ENCODE results near the gene TMCC1.

TMCC1 gene

DNA sequence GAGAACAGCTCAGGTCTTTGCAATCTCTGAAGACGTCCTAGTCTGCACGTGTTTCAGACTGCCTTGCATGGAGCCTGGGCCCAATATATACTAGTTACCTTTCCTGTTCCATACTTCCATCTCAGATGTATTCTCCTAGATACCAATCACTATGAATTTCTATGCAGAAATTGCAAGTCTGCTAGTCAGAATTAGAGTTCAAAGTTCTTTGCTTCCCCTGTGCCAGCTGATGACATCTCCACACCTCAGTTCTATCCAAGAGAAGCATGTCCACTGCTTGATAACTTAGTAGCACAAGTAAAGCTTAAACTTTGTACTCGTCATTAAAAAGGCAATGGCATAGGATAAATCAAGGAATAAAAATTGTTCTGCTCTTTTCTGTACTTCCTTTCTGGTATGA, 153.4 kb downstream of the TMCC1 start:
- no peak for TF ChIP-seq EZH2phosphoT487 (IDR thresholded peaks at IDR 0.05; ENCODE audit: borderline replicate concordance)
- TF ChIP-seq, protein P1, sequence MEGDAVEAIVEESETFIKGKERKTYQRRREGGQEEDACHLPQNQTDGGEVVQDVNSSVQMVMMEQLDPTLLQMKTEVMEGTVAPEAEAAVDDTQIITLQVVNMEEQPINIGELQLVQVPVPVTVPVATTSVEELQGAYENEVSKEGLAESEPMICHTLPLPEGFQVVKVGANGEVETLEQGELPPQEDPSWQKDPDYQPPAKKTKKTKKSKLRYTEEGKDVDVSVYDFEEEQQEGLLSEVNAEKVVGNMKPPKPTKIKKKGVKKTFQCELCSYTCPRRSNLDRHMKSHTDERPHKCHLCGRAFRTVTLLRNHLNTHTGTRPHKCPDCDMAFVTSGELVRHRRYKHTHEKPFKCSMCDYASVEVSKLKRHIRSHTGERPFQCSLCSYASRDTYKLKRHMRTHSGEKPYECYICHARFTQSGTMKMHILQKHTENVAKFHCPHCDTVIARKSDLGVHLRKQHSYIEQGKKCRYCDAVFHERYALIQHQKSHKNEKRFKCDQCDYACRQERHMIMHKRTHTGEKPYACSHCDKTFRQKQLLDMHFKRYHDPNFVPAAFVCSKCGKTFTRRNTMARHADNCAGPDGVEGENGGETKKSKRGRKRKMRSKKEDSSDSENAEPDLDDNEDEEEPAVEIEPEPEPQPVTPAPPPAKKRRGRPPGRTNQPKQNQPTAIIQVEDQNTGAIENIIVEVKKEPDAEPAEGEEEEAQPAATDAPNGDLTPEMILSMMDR (conservative IDR thresholded peaks at IDR 0.05; ENCODE audit: low read length): no peak
- Histone ChIP-seq H4K20me1 (ENCODE audit: insufficient read depth, low read length, poor library complexity, severe bottlenecking) (no peaks in the 10 kb centered on the region), H3K36me3 (ENCODE audit: insufficient read depth, low read length) (no peaks in the 10 kb centered on the region), H3K79me2 (ENCODE audit: insufficient read depth, low read length) (peaks cover 5% of the 10 kb centered on the region; the same call in 1 of the 2 replicates), H3F3A (ENCODE audit: low read depth) (0 out of 2 replicates have a peak, but pooled peaks cover 4% of the 10 kb centered on the region), H2AFZ (ENCODE audit: low read length) (no peak overlapping the region), H3K4me3 (ENCODE audit: low read length, poor library complexity, severe bottlenecking) (no peak overlapping the region), H3K4me2 (ENCODE audit: low read depth, low read length, poor library complexity, severe bottlenecking) (no peak overlapping the region), H3K9me2 (replicated peaks; ENCODE audit: low read depth, low read length) (no peaks in the 10 kb centered on the region), H3K27me3 (ENCODE audit: insufficient read depth, low read length, poor library complexity, severe bottlenecking) (no peaks in the 10 kb centered on the region), H3K9ac (ENCODE audit: low read depth, low read length, poor library complexity, severe bottlenecking) (no peak overlapping the region), H3K9me3 (ENCODE audit: insufficient read depth, low read depth, low read length) (no peaks in the 10 kb centered on the region), H3K4me1 (ENCODE audit: insufficient read depth, low read length, poor library complexity, severe bottlenecking) (peaks cover 5% of the 10 kb centered on the region)

DNA sequence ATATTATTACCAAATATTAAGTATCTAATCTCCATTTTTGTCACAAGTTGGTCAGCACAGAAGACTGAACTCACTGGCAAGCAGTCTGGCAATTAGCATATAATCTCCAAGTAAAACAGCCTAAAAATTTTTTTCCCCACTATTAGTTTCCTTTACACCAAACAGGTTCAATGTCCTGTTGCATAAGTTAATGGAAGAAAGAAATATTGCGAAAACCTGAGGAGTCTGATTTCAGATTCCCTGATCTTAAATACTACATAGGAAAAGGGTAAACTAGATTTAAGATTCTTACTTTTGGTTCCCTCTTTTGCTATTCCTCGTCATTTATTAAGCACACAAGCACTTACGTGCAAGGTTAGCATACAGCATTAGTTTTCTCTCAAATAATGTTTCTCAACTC, 153.9 kb downstream of the TMCC1 start:
- no peaks in the 10 kb centered on the region for H3K27me3 ChIP-seq (ENCODE audit: insufficient read depth, low read length, poor library complexity, severe bottlenecking)
- TF ChIP-seq EZH2phosphoT487 (IDR thresholded peaks at IDR 0.05; ENCODE audit: borderline replicate concordance): no peak
- TF ChIP-seq, protein P1 (conservative IDR thresholded peaks at IDR 0.05; ENCODE audit: low read length): no peak
- no peaks in the 10 kb centered on the region for H3K9me2 ChIP-seq (replicated peaks; ENCODE audit: low read depth, low read length)
- H3K4me2 ChIP-seq (ENCODE audit: low read depth, low read length, poor library complexity, severe bottlenecking): no peak overlapping the region
- H3K4me1 ChIP-seq (ENCODE audit: insufficient read depth, low read length, poor library complexity, severe bottlenecking): peaks cover 5% of the 10 kb centered on the region
- no peaks in the 10 kb centered on the region for H3K9me3 ChIP-seq (ENCODE audit: insufficient read depth, low read depth, low read length)
- 0 out of 2 replicates have a peak, but pooled peaks cover 4% of the 10 kb centered on the region for H3F3A ChIP-seq (ENCODE audit: low read depth)
- H2AFZ ChIP-seq (ENCODE audit: low read length): no peak overlapping the region
- H3K79me2 ChIP-seq (ENCODE audit: insufficient read depth, low read length): peaks cover 5% of the 10 kb centered on the region; the same call in 1 of the 2 replicates
- H4K20me1 ChIP-seq (ENCODE audit: insufficient read depth, low read length, poor library complexity, severe bottlenecking): no peaks in the 10 kb centered on the region
- no peak overlapping the region for H3K4me3 ChIP-seq (ENCODE audit: low read length, poor library complexity, severe bottlenecking)
- no peaks in the 10 kb centered on the region for H3K36me3 ChIP-seq (ENCODE audit: insufficient read depth, low read length)
- no peak overlapping the region for H3K9ac ChIP-seq (ENCODE audit: low read depth, low read length, poor library complexity, severe bottlenecking)

DNA sequence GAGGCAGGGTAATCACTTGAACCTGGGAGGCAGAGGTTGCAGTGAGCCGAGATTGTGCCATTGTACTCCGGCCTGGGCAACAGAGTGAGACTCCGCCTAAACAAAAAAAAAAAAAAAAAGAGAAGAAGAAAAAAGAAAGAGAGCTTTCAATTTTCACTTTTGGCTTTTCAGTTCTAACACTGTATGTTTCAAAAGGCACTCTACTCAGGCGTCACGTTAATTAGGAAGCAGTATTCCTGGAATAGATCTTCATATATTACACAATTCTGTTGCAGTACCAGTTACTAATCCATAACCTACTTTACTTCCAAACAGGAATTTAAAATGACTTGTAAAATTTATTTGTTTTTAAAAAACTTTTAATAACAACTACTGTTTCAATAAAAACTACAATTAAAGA, 155.3 kb downstream of the TMCC1 start:
- H3K4me2 ChIP-seq (ENCODE audit: low read depth, low read length, poor library complexity, severe bottlenecking): no peak overlapping the region
- peaks cover 5% of the 10 kb centered on the region; the same call in 1 of the 2 replicates for H3K79me2 ChIP-seq (ENCODE audit: insufficient read depth, low read length)
- no peak overlapping the region for H3K9ac ChIP-seq (ENCODE audit: low read depth, low read length, poor library complexity, severe bottlenecking)
- no peaks in the 10 kb centered on the region for H3K36me3 ChIP-seq (ENCODE audit: insufficient read depth, low read length)
- 0 out of 2 replicates have a peak, but pooled peaks cover 4% of the 10 kb centered on the region for H3F3A ChIP-seq (ENCODE audit: low read depth)
- no peaks in the 10 kb centered on the region for H4K20me1 ChIP-seq (ENCODE audit: insufficient read depth, low read length, poor library complexity, severe bottlenecking)
- H3K27me3 ChIP-seq (ENCODE audit: insufficient read depth, low read length, poor library complexity, severe bottlenecking): no peaks in the 10 kb centered on the region
- TF ChIP-seq, protein P1 (conservative IDR thresholded peaks at IDR 0.05; ENCODE audit: low read length): no peak
- no peak for TF ChIP-seq EZH2phosphoT487 (IDR thresholded peaks at IDR 0.05; ENCODE audit: borderline replicate concordance)
- no peak overlapping the region for H3K4me3 ChIP-seq (ENCODE audit: low read length, poor library complexity, severe bottlenecking)
- no peak overlapping the region for H2AFZ ChIP-seq (ENCODE audit: low read length)
- H3K9me3 ChIP-seq (ENCODE audit: insufficient read depth, low read depth, low read length): no peaks in the 10 kb centered on the region
- peaks cover 5% of the 10 kb centered on the region for H3K4me1 ChIP-seq (ENCODE audit: insufficient read depth, low read length, poor library complexity, severe bottlenecking)
- no peaks in the 10 kb centered on the region for H3K9me2 ChIP-seq (replicated peaks; ENCODE audit: low read depth, low read length)
